CD14-positive monocyte (primary cell): ENCODE results near the gene RCCD1. TPM values are rescaled to one million over a fixed set of nuclear protein-coding genes. Genes with fewer than 3 reads are reported as not detected.

Experiments used
- DNase-seq, 3 donors: peaks; one replicate each; pipeline ENCODE4 v3.0.0-alpha.2; 2011 to 2022
- H2AFZ ChIP-seq: 2 replicates; pipeline ENCODE4 v1.6.0; 2012; ENCODE audit warnings: mild to moderate bottlenecking, low read depth, low read length, inconsistent platforms; ENCODE audit not compliant: insufficient read depth, poor library complexity, severe bottlenecking
- H3K27ac ChIP-seq, 2 donors: 1 replicate in 1 of 2; 2 replicates in 1 of 2; pipeline ENCODE4 v1.5.1; 2012 to 2013; ENCODE audit warnings: low read length in 2 of 2, control low read depth in 1 of 2, inconsistent platforms in 1 of 2, low read depth in 1 of 2, mild to moderate bottlenecking in 1 of 2
- H3K27me3 ChIP-seq, 2 donors: one replicate each; pipeline versions ENCODE4 v1.6.0 to v1.6.1; 2011 to 2013; ENCODE audit warnings: low read length in 2 of 2; ENCODE audit not compliant: control insufficient read depth in 2 of 2, insufficient read depth in 2 of 2
- H3K36me3 ChIP-seq, 2 donors: replicated peaks in 1 of 2; 1 replicate in 1 of 2; 2 replicates in 1 of 2; pipeline versions ENCODE4 v1.5.1 to v1.6.1; 2012 to 2013; ENCODE audit warnings: low read length in 2 of 2, control low read depth in 1 of 2, inconsistent platforms in 1 of 2, mild to moderate bottlenecking in 1 of 2; ENCODE audit not compliant: insufficient read depth in 2 of 2, control insufficient read depth in 1 of 2
- H3K4me1 ChIP-seq, 2 donors: 1 replicate in 1 of 2; 2 replicates in 1 of 2; pipeline versions ENCODE4 v1.5.1 to v1.6.1; 2012 to 2013; ENCODE audit warnings: low read length in 2 of 2, control low read depth in 1 of 2, inconsistent platforms in 1 of 2, mild to moderate bottlenecking in 1 of 2, moderate library complexity in 1 of 2; ENCODE audit not compliant: insufficient read depth in 2 of 2, control insufficient read depth in 1 of 2
- H3K4me2 ChIP-seq: replicated peaks from 2 replicates; pipeline ENCODE3; 2012; ENCODE audit warnings: low read length, moderate library complexity, mild to moderate bottlenecking; ENCODE audit not compliant: poor library complexity, severe bottlenecking; ENCODE audit errors: extremely low read depth
- H3K4me3 ChIP-seq, 3 experiments: fragments of 200-600 bp in 1 of 3; sonication (generic) in 1 of 3; replicated peaks in 1 of 3; 1 replicate in 2 of 3; 2 replicates in 1 of 3; pipeline ENCODE4 v1.5.1; 2011 to 2013; ENCODE audit warnings: low read length in 3 of 3, mild to moderate bottlenecking in 3 of 3, control low read depth in 2 of 3, low read depth in 2 of 3, inconsistent platforms in 1 of 3, moderate library complexity in 1 of 3
- H3K79me2 ChIP-seq: 2 replicates; pipeline ENCODE4 v1.6.0; 2012; ENCODE audit warnings: mild to moderate bottlenecking, control low read depth, inconsistent platforms, low read length, moderate library complexity; ENCODE audit not compliant: insufficient read depth
- H3K9ac ChIP-seq: 2 replicates; pipeline ENCODE4 v1.6.0; 2017; ENCODE audit warnings: low read length, mild to moderate bottlenecking; ENCODE audit not compliant: insufficient read depth, poor library complexity, severe bottlenecking
- H3K9me3 ChIP-seq, 2 donors: replicated peaks in 1 of 2; 1 replicate in 1 of 2; 2 replicates in 1 of 2; pipeline versions ENCODE4 v1.5.1 to v1.6.1; 2012 to 2013; ENCODE audit warnings: low read length in 2 of 2, control low read depth in 1 of 2; ENCODE audit not compliant: control insufficient read depth in 1 of 2, insufficient read depth in 1 of 2
- H4K20me1 ChIP-seq: 2 replicates; pipeline ENCODE4 v1.6.0; 2012; ENCODE audit warnings: mild to moderate bottlenecking, low read length, control low read depth, moderate library complexity; ENCODE audit not compliant: insufficient read depth
- H3K27ac Mint-ChIP-seq, 7 donors: one replicate each; pipeline ENCODE4 v1.8.0; 2020; ENCODE audit warnings: mild to moderate bottlenecking in 7 of 7, mixed read lengths in 7 of 7, moderate library complexity in 6 of 7, inconsistent platforms in 2 of 7
- H3K27me3 Mint-ChIP-seq, 3 donors: one replicate each; pipeline ENCODE4 v1.8.0; 2021 to 2022; ENCODE audit warnings: low read depth in 3 of 3, mild to moderate bottlenecking in 3 of 3, mixed read lengths in 3 of 3, moderate library complexity in 3 of 3, inconsistent platforms in 1 of 3
- H3K36me3 Mint-ChIP-seq, 2 donors: one replicate each; pipeline ENCODE4 v1.8.0; 2020; ENCODE audit warnings: mixed read lengths in 2 of 2, inconsistent platforms in 1 of 2, mild to moderate bottlenecking in 1 of 2
- H3K4me1 Mint-ChIP-seq: one replicate; pipeline ENCODE4 v1.8.0; 2020; ENCODE audit warnings: mild to moderate bottlenecking, mixed read lengths
- H3K4me3 Mint-ChIP-seq, 2 donors: one replicate each; pipeline ENCODE4 v1.8.0; 2020; ENCODE audit warnings: mild to moderate bottlenecking in 2 of 2, mixed read lengths in 2 of 2, moderate library complexity in 1 of 2
- H3K9me3 Mint-ChIP-seq, 7 donors: one replicate each; pipeline ENCODE4 v1.8.0; 2020 to 2022; ENCODE audit warnings: mixed read lengths in 7 of 7, mild to moderate bottlenecking in 6 of 7, moderate library complexity in 6 of 7, inconsistent platforms in 2 of 7
- WGBS: methylation state at CpG from one replicate; pipeline ENCODE4 v1.1.5; 2013; ENCODE audit warnings: missing lambda C conversion rate; ENCODE audit not compliant: insufficient coverage; 5-methylcytosine and 5-hydroxymethylcytosine counted together
- intact Hi-C, 2 donors: fragments of 100-400 bp; cut with micrococcal nuclease; formaldehyde crosslinking; loops; one replicate each; pipeline versions ENCODE4 v1.15.0 to v1.15.1; 2023
- polyA minus RNA-seq: library from RNA; depleted of rRNA, polyadenylated mRNA; stranded (reverse); fragments of >200 nt; gene quantifications from 2 replicates; pipeline ENCODE4 v1.2.3, GENCODE V29; 2012
- polyA plus RNA-seq, 3 donors: library from polyadenylated mRNA; depleted of rRNA in 1 of 3; unstranded in 2 of 3; stranded (reverse) in 1 of 3; fragments of 300-500 nt in 2 of 3; fragments of >200 nt in 1 of 3; fragmentation: Illumina TruSeq in 2 of 3; gene quantifications; 1 replicate in 2 of 3; 2 replicates in 1 of 3; pipeline ENCODE4 v1.2.3, GENCODE V29; 2012 to 2021
- total RNA-seq, 12 experiments: library from RNA in 1 of 12; stranded (reverse) in 1 of 12; fragments of 120-200 nt in 1 of 12; gene quantifications; one replicate each; pipeline ENCODE4 v1.2.4 and lab custom pipeline; 2013 to 2026; ENCODE audit warnings: mixed read lengths in 6 of 12, inconsistent platforms in 1 of 12
- TF ChIP-seq, protein P1 (sequence below): fragments of 200-600 bp; IDR thresholded peaks from one replicate; pipeline ENCODE4 v1.8.0; 2022; ENCODE audit warnings: antibody characterized with exemption, mild to moderate bottlenecking

Gene RCCD1, protein sequence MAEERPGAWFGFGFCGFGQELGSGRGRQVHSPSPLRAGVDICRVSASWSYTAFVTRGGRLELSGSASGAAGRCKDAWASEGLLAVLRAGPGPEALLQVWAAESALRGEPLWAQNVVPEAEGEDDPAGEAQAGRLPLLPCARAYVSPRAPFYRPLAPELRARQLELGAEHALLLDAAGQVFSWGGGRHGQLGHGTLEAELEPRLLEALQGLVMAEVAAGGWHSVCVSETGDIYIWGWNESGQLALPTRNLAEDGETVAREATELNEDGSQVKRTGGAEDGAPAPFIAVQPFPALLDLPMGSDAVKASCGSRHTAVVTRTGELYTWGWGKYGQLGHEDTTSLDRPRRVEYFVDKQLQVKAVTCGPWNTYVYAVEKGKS
- 3.0 TPM for total RNA-seq (2013)
- polyA plus RNA-seq (1 to 10 TPM; 1.2 to 2.8 (median 1.5) TPM), polyA minus RNA-seq (1.7 and 3.6 TPM in 2 replicates), total RNA-seq (lab: John Stamatoyannopoulos, UW) (0.46 to 4.1 (median 2.3) reads per million in 11 experiments)

DNA sequence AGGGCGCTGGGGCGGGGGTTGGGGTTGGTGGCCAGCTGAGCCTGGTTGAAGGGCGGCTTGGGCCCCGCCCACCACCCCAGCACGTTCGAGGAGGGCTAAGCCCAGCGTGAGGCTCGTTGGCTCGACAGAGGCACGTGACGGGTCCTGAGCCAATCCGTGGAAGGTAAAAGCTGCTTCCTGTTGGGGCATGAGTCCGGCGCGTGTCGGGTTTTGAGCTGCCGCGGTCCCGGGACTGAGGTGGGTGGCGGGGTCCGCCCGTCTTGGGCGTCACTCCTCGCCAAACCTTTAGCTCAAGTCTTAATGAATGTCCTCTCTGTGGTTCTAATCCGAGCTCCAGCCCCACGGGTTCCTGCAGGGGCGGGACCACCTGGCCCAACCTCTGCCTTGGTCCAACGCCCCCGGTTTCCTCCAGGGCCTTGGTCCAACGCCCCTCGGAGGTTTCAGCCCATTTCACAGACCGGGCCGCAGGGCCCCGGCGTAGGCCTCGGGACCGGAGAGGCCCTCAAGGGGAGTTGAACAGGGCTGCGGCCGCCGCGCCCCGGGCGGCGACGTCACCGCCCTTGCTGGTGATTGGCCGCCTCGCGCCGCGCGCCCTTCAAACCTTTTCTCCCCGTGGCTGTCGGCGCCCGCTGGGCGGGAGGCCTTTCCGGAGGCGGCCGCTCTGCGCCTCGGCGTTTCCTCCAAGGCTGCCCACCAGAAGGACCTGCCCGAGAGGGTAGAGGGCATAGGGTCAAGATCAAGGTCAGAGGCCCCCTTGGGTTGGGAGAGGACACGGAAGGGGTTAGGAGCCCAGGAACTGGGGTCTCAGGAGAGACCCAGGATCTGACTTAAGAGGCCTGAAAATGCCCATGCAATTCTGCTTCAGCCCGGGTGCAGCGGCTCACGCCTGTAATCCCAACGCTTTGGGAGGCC, at the start of gene RCCD1:
TSS of gene RCCD1 (plus strand) at position 173 of the 912 bp plus-strand sequence. CDS start 1,851 bp downstream, outside the sequence.
- peak within 1 kb of the TSS; percentile 79 to 94 for H3K27ac ChIP-seq
- peak within 1 kb of the TSS; percentile 67 to 81 (median 79) for H3K4me3 ChIP-seq
- Mint-ChIP-seq H3K27ac (peak within 1 kb of the TSS; percentile 89 to 96 (median 94)), H3K4me3 (peak within 1 kb of the TSS; percentile 81 to 88), H3K36me3 (peaks cover 33 to 53% of the 10 kb centered on the region in 2 donors), H3K27me3 (no peaks in the 10 kb centered on the region), H3K4me1 (peaks cover 19% of the 10 kb centered on the region), H3K9me3 (peaks cover 0 to 2% (median 0%) of the 10 kb centered on the region in 7 donors)
- H3K79me2 ChIP-seq: peaks cover 26% of the 10 kb centered on the region
- peak within 1 kb of the TSS; percentile 86 for H3K9ac ChIP-seq
- H2AFZ ChIP-seq: peak within 1 kb of the TSS; percentile 96
- H3K27me3 ChIP-seq: no peaks in the 10 kb centered on the region
- H3K9me3 ChIP-seq: no peaks in the 10 kb centered on the region
- H3K36me3 ChIP-seq: peaks cover 36 to 44% of the 10 kb centered on the region in 2 donors
- peak within 1 kb of the TSS; percentile 80 for H3K4me2 ChIP-seq
- DNase-seq: peak; percentile 93 to 96 (median 93)
- under 1% methylated on average over 60 of the region's 69 CpGs for WGBS
- intact Hi-C loops: loop anchor here (2.0 to 10.0 kb wide), 3 partner anchors 40 to 320 kb away; partner anchors contain the start of genes PRC1 (in 1 of the 2) and VPS33B (in 1 of the 2)
- peaks cover 11% of the 10 kb centered on the region for H4K20me1 ChIP-seq
- H3K4me1 ChIP-seq: peaks cover 17 to 30% of the 10 kb centered on the region in 2 donors
- TF ChIP-seq, protein P1, sequence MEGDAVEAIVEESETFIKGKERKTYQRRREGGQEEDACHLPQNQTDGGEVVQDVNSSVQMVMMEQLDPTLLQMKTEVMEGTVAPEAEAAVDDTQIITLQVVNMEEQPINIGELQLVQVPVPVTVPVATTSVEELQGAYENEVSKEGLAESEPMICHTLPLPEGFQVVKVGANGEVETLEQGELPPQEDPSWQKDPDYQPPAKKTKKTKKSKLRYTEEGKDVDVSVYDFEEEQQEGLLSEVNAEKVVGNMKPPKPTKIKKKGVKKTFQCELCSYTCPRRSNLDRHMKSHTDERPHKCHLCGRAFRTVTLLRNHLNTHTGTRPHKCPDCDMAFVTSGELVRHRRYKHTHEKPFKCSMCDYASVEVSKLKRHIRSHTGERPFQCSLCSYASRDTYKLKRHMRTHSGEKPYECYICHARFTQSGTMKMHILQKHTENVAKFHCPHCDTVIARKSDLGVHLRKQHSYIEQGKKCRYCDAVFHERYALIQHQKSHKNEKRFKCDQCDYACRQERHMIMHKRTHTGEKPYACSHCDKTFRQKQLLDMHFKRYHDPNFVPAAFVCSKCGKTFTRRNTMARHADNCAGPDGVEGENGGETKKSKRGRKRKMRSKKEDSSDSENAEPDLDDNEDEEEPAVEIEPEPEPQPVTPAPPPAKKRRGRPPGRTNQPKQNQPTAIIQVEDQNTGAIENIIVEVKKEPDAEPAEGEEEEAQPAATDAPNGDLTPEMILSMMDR: no peak
